ENCODE results near the gene C6orf47.

Gene C6orf47

DNA sequence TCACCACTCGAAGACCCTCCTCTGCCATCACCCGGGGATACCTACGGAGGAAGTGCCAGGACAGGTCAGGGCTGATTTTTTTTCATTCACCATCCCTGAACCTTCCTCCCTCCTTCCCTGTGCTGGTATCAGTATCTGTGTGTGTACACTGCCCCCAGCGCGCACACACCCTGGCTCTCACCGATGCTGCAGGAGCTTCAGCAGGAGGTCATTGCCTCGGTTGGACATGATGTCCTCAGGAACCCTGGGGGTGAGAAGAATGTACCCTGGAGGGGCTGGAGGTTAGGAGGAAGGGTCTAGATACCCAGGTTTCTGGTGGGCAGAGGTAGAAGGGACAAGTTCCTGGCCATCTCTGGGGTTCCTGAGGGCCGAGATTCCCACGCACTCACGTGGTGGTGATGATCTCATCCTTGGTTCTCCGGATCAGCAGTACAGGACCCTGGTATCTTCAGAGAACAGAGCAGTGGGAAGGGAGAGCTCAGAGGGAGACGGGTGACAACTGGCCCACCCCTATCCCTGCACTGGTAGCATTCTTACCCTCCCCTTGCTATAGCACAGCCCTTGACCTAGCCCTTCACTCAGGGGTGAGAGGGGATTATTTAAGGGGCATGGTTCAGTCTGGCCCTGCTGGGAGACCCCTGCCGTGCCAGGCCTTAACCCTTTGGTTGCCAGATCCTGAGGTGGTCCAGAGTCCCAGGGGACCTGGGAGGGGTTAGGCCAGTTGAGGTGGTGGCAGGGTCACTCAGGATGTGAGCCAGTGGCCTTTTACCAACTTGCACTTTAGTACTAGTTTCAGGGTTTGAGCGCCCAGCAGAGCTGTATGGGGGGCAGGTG lies 27.5 kb upstream of the C6orf47 start:
- no peak for DNase-seq (ENCODE audit: low read depth in 2 of 2)

DNA sequence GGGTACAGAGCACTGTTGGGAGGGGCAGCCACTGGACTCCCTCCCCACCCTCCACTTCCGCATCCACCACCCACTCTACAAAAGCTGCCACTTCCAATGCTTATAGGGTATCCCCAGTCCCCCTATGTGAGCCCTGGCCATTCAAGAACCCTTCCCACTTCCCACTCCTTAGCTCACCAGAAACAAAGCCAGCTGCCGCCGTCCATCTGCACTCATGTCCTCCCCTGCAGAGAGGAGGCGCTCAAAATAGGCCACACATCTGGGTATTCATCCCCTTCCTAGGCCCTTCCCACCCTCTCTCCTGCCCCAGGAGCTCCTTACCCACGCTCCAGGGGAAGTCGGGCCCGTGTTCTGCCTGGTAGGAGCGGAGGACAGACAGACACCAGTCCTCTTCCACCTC lies 26.7 kb upstream of the C6orf47 start:
- no peak for DNase-seq (ENCODE audit: low read depth in 2 of 2)

DNA sequence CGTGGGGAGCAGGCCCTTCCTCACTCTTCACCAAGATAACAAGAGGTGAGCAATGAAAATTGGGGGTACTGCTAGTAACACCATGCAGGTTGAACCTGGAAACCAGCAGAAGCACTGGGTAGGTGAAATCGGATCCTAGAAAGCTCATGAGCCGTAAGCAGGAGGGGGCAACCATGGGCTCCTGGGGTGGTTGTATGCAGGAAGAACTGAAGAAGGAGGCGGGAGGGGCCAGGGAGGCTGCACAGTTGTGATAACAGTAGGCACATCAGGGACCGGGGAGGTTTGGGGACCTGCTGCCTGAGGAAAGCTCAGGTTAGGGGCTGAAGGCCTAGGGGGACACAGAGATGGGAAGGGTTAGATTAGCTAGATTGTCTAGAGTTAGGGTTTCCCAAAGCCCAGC lies 25.9 kb upstream of the C6orf47 start:
- DNase-seq (ENCODE audit: low read depth in 2 of 2) = no peak

DNA sequence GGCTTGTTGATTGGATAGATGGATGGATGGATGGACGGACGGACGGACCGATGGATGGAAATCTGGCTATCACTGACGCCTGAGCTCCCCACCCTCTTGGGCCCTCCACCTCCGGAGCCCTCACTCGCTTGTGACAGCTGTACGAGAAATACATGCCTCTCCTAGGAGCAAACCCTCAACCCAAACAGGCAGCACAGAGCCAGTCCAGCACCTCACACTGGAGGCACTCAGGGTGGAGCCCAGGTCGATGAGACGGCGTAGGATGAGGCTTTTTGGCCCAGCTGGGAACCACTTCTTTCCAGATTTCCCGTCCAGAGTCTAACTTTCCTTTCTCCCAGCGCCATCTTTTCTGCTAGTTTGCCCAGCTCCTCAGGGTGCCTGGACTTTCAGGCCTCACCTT lies 23.0 kb upstream of the C6orf47 start:
- DNase-seq (ENCODE audit: low read depth in 2 of 2) = no peak

DNA sequence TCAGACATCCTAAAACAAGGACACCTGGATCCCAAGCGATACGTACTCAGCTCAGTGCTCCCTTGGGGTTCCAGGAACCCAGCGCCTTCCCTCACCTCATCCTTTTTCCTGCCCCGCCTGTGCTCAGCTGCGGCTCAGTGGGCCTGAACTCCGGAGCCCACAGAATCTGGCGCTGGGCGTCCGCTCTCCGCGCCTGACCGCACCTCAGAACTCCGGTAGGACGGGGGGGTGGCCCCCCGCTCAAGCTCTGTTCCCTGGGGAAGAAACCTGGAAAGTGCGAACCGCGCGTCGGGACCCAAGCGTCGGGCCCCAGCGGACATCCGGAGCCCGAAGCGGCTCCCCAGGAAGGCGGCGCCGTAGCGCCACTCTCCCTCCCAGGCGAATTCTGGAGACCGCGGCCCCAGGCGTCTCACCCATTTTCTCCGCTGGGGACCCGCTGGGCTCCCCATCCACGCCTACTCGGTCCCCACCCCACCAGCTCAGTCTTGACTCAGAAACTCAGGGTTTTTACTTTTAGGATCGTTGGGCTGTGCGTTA lies 20.6 kb upstream of the C6orf47 start:
- peak in 1 of 2 donors; percentile 17 for DNase-seq (ENCODE audit: low read depth in 2 of 2)

DNA sequence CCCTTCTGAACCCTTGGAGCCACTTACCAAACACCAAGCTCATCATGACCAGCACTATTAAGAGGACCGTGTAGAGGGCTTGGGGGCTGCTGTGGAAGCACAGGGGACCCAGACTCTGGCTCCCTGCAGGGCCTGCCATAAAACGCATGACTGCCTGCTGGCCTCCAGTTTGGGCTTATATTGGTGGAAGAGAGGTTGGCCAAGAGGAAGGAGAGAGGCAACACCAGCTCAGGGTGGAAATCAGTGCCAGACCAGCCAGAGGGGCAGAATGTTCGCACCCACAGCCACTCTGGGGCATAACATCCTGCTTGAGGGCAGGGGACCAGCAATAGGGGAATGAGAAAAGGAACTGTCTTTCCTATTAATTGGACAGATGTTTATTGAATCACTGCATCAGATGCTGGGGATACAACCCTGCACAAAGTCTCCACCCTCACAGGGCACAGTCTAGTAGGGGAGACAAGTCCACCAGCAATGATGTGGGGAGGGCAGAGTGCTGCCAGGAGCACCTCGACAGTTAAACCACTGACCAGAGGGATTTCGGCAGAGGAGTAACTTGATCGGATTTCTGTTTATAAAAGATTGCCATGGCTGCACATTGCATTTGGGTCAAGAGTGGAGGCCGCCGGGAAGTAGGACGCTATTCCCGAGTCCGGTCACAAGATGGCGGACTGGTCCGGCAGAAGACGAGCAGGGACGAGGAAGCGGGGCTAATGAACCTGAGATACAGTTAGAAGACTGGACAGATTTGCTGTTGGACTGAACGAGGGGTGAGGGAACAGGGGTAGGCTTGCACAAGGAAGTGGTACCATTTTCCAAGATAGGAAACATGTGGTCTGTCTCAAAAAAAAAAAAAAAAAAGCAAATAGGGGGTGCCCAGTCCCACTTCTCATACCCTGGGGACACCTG lies 19.9 kb upstream of the C6orf47 start, which contains the start of gene LY6G5C:
TSS of gene LY6G5C (minus strand) at position 842 of the 909 bp plus-strand sequence. CDS start at position 148, 694 bp downstream.
- peak; percentile 21 to 39 for DNase-seq (ENCODE audit: low read depth in 2 of 2)

DNA sequence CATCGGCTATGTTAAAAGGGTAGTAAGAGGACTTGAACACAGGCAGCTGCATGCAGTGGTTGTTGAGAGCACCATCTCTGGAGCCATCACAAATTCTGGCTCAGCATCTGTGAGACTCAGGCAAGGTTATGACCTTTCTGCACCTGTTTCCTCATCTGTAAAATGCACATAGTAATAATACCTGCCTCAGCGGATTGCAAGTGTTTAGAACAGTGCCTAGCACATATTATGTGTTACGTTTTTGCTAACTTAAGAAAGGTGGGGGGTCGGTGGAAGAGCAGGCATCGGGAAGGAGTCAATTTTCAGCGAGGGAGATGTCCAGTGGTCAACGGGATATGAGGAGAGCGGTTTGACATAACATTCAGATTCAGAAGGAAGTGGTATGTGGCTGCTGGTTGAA lies 17.4 kb upstream of the C6orf47 start:
- DNase-seq (ENCODE audit: low read depth in 2 of 2) = no peak

DNA sequence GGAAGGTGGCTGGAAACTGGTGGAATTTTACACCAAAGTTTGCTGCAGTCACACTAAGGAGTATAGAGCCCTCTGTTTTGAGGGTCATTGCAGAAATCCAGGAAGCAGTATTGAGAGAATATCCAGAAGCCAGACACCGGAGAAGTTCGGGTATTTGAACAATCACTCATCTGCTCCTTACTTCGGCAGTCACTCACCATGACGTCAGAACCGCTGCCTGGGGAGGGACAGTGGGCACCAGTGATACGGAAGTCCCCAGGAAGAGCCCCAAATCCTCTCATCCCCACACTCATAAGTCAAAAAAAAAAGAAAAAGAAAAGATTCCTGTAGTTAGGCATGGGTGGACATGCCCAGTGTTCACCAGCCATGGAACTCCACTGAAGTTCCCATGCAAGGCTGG lies 16.3 kb upstream of the C6orf47 start:
- DNase-seq (ENCODE audit: low read depth in 2 of 2) = no peak

DNA sequence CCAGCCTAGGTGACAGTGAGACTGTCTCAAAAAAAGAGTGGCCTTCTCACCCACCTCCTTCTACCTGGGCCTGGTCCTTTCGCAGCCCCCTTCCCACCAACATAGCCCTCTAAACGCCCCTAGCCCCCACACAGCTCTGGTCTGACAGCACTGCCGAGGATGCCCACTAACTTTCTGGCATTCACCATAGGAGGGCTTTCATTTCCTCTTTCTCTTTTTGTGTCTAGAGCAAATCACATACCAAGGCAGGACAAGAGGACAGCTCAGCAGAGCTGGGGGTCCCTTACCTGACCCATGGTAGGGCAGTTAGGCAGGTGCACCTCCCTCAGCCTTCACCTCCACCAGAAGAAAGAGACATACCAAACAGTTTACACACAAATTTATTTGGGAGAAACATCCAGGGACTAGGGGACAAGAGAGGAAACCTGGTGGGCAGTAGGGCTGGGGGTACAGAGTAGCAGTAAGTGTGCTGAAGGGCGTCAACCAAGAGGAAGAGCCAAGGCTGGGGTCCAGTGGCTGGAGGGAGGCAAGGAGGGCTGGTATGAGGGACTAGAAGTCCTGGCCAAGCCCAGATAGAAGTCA lies 15.8 kb upstream of the C6orf47 start:
- DNase-seq (ENCODE audit: low read depth in 2 of 2) = no peak

DNA sequence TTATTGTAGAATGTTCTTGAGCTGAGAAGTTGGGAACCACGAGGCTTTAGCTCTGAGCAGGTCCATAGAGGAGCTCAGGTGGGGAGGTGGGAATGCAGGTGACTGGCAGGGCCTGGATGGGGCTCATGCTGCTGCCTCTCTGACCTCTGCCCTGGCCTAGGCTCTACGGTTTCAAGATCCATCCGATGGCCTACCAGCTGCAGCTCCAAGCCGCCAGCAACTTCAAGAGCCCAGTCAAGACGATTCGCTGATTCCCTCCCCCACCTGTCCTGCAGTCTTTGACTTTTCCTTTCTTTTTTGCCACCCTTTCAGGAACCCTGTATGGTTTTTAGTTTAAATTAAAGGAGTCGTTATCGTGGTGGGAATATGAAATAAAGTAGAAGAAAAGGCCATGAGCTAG lies 9.1 kb upstream of the C6orf47 start, which contains the start of gene LY6G5B:
TSS of gene LY6G5B (plus strand) at position 301 of the 400 bp plus-strand sequence. CDS start 975 bp downstream, outside the sequence.
- no peak for DNase-seq (ENCODE audit: low read depth in 2 of 2)

DNA sequence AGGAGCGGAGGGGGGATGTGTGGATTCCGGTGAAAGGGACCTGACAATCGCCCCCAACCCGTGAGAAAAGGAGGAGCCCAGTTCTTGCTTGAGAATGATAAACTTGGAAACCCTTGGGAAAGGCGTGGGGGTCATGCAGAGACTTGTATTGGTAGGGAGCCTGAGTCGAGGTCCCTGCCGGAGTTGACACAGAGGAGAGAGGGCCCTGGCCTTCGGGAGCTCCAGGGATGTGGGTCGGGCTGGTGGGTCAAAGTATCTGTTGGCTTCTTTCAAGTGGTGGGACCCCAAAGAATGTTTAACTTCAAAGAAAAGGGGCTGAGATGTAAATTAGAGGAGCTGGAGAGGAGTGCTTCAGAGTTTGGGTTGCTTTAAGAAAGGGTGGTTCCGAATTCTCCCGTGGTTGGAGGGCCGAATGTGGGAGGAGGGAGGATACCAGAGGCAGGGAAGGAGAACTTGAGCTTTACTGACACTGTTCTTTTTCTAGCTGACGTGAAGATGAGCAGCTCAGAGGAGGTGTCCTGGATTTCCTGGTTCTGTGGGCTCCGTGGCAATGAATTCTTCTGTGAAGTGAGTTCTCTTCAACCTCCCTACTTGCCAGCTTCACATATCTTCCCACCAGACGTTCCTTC lies 5.9 kb upstream of the C6orf47 start:
- DNase-seq (ENCODE audit: low read depth in 2 of 2) = no peak

DNA sequence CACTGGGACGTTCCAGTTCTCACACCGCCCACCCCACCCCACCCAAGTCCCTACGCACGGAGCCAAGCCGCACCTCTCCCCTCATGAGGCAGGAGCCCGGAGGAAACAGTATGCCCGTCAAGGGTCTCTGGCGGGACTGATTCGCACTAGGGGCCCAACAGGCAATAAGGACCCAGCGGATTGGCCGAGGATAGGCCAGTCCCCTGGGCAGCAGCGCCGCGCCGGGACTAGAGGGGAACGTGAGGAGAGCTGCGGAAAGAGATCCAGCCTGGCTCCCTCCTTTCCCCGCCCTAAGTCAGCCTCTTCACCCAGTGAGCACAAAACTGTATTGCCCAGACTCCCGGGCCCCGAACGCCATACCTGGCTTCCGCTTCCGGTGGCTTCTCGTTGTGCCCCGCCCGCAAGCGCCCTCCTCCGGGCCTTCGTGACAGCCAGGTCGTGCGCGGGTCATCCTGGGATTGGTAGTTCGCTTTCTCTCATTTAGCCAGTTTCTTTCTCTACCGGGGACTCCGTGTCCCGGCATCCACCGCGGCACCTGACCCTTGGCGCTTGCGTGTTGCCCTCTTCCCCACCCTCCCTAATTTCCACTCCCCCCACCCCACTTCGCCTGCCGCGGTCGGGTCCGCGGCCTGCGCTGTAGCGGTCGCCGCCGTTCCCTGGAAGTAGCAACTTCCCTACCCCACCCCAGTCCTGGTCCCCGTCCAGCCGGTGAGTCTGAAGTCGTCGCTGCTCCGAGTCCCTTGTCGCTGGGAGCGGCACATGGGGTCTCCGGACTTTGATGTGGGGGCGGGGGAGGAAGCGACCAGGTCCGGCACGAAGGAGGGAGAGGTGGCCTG lies 5.1 kb upstream of the C6orf47 start, which contains the start of gene CSNK2B:
TSS of gene CSNK2B (plus strand) at position 580 of the 836 bp plus-strand sequence. CDS start 752 bp downstream, outside the sequence.
- DNase-seq (ENCODE audit: low read depth in 2 of 2) = peak; percentile 95 to 98

DNA sequence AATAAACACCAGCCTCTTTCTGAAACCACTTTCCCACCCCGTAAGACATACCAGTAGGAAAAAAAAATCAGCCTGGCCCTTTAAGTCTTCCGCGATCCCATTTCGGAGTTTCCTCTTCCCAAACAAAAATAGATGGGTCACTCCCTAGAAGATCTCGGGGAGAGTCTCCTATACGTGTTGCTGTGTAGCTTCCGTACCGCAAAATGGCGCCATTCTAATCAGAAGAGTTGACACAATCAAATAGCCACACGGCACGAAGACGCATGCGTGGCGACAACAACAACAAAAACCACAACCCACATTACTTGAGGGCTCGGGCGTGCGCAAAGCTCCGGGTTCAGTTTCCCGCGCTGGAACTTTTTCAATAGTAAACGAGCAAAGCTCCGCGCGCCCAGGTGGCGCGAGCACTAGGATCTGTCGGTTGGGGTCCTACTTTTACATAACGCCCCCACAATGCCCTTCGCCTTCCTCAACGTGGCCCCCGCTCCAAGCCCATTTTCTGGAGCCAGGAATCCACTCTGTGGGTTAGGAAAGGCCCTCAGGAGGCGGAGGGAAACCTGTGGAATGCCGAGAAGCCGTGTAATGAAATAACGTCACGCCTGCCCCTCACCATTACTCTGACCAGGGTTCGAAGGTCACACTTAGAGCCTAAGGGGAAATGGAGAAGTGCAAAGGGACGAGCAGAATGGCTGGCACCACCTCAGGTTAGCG lies 4.4 kb upstream of the C6orf47 start, which contains the start of gene GPANK1:
TSS of gene GPANK1 (minus strand) at position 208 of the 711 bp plus-strand sequence. CDS start 519 bp downstream, outside the sequence.
- DNase-seq (ENCODE audit: low read depth in 2 of 2) = peak; percentile 72 to 81

DNA sequence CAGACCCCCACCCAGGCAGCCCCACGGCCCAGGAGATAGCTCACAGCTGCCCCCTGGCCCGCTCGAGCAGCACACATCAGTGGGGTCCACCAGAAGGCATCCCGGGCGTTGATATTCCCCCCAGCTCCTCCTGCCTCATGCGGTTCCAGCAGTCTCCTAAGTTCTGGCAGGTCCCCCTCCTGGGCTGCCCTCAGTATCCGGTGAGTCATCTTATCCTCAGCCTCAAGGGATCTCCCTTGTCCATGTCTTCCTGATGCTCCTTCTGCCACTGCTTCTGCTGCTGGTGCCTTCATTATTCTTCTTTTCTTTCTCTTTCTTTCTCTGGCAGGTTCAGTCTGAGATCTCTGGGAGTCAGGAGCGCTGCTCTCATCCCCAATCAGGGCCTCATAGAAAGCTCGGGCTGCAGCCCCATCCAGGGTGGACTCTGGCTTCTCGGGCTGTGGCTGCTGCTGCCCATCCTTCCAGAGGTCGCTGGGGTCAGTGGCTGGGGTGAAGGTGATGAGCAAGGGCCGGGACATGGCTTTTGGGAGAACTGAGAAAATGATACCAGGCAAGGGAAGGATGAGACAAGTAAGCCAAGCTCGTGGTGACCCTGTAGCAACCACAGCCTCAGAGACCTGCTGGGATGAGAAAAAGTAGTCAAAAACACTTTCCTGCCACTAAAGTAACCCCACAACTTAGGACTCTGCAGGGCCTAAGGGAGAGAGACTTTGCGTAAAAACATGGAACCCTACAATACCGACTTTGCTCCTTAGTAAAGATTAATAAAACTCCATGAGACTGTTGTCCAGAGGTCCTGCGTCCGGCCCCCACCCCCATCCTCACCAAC lies 3.6 kb upstream of the C6orf47 start:
- no peak for DNase-seq (ENCODE audit: low read depth in 2 of 2)

DNA sequence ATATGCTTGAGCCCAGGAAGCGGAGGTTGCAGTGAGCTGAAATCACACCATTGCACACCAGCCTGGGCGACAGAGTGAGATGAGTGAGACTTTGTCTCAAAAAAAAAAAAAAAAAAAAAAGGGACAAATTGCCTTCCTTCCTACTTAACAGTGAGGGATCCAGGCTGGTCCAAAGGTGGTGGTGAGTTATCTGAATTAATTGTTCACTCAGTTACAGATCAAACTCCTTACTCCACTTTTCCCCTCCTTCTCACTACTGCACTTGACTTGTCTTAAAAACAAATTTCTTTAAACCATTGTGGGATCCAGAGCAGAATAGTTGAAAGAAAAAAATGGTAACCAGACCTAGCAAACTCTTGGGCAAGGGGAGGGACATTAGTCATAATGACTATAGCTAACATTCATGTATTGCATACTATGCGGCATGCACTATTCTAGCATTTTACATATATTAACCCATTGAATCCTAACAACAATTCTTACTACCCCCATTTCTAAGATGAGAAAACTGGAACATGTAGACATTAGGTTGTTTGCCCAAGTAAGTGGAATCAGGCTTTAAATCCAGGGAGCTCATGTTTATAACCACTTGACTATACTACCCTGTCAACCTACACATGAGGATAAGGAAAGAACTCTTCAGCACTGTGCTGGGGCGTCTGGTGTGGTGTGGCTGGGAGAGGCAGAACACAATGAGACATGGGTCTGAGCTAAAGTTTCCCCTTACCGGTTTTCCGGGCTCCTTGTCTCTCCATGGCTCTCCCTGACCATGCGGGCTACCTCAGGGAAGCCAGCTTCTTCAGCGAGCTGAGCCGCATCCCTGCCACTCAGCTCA lies 2.8 kb upstream of the C6orf47 start:
- no peak for DNase-seq (ENCODE audit: low read depth in 2 of 2)

DNA sequence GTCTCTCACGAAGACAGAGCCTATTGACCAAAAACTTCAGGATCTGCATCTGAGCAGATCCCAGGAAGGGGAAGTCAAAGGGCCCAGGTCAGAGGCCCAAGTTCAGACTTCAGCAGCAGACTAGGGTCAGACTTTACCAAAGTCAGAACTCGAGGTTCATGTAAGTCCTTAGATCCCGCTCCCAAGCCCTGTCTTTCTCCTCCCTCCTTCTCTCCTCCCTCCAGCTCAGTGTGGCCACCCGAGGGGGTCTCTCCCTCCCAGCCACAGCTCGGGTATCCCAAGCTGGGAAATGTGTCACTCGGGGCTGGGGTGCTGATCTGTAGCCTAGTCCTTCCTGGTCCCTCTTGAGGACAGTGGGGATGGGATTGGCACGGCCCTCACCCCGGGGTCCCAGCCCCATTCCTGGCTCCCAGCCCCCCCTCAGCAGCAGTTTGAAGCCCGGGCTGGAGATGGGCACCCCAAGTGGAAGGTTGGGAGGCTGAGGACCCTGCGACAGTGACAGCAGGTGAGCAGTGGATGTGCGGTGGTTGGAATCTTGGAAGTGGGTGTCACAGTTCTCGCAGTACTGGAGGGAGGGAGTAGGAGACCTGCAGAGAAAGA lies 1.6 kb upstream of the C6orf47 start:
- no peak for DNase-seq (ENCODE audit: low read depth in 2 of 2)

Data from stimulated activated CD8-positive, alpha-beta memory T cell treated with anti-CD3 and anti-CD28 coated beads, Interleukin-15, amount 100 ng/mL, for 4 hours (primary cell).